B cell (primary cell): ENCODE data around the gene SETD1A.

Experiments
- CTCF ChIP-seq: fragments of 200-600 bp; IDR thresholded peaks from one replicate; pipeline ENCODE4 v1.8.0; 2022; ENCODE audit warnings: antibody characterized with exemption, mild to moderate bottlenecking
- EZH2 ChIP-seq: IDR thresholded peaks from 2 replicates; pipeline ENCODE4 v1.6.1; 2012; ENCODE audit warnings: borderline replicate concordance, low read depth, mild to moderate bottlenecking, moderate library complexity, low read length; ENCODE audit not compliant: insufficient read depth, poor library complexity, severe bottlenecking

DNA sequence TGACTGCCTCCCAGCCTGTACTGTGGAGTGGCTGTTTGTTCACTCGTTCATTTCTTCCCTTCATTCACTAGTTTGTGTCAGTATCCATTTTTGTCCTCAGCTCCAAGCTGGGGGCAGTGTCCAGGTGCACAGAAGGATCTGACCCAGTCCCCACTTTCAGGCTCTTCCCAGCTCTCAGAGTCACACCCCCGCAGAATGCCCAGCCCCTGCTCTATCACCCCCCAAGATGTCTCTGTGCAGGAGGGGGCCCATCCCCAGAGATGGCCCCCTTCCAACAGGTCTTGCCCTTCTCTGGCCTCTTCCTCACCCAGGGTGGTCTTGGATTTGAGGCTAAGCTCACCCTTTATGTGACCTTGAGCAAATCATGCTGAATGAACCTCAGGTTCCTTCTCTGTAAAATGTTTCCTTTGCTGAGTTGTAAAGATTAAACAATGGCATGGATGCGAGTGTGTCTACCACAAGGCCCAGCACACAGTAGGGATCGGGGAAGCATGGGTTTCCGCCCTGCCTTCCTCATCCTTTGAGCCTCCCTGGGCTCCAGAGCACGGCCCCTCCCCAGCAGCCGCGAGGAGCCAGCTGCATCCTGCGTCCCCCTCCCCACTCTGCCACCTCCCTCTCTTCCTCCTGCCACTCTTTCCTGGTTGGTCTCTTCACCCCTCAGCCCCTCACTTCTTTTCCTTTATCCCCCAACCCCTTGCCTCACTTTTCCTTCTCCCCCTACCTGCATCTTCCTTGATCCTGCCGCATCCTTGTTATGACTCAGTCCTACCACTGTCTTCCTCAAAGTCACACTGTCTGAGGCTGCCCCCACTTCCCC is 31.4 kb upstream of the SETD1A start:
- TF ChIP-seq CTCF: no peak
- TF ChIP-seq EZH2: no peak
